GM18511 (cell line): ENCODE results near the gene MMD.
"Not testable (repeated sequence)": the region's sequence is repeated elsewhere in the genome, so short reads cannot be mapped to it uniquely, and the experiment has no call there.

Experiments used
- ATAC-seq: cut with Tn5 transposase; IDR thresholded peaks from one replicate; pipeline ENCODE4 v1.9.1; 2021; ENCODE audit warnings: mild to moderate bottlenecking, moderate library complexity; ENCODE audit not compliant: unreplicated experiment

MMD gene

DNA sequence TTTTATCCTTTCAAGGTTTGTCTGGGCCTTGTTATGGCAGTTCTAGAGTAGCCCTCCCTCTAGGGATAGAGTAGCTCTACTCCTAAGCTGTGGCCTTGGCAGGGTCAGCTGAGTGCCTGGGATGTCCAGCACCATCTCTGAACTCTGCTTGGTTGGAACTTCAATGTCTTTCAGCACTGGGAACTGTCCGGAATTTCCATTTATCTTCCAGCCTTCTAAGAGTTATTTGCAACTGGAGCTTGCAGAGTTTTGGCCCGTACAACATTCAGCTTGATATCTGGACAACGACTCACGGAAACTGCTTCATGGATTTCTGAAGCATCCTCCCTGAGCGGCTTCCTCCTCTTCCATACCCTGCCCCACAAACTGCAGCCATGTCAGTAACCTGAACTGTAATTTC, 22.9 kb downstream of the MMD start:
- ATAC-seq = no peak

DNA sequence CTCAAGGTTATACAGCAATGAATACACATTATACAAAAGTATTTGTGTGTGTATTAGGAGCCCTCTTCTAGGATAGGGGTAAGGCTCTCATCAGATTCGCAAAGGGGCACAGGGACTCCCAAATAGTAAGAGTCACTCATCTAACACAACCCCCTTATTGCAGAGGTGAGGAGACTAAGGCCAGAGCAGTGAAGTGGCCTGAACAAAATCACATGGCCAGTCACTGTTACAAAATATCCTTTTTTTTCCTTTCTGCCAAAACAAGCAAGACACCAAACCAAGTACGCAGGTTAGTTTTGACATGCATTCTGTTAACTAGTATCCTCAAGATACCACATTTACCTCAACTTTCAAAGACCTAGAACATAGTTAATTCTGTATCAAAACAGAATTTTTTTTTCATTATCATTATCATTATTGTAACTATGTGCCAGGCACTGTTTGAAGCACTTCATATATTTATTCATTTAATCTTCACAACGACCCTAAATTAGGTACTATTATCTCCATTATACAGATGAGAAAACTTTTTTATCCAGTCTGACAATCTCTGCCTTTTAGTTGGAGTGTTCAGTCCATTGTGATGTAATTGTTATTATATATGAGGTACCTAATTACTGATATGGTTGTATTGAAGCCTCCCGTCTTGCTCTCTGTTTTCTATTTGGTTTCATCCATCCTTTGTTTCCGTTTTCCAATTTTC, 25.7 kb downstream of the MMD start:
- no peak for ATAC-seq

GRCh38 chr17:55394357-55395021, 27.1 kb downstream of the MMD start:
- no peak for ATAC-seq

- no peak for ATAC-seq
These were observed 29.7 kb downstream of the MMD start for GRCh38 chr17:55391764-55392467.

DNA sequence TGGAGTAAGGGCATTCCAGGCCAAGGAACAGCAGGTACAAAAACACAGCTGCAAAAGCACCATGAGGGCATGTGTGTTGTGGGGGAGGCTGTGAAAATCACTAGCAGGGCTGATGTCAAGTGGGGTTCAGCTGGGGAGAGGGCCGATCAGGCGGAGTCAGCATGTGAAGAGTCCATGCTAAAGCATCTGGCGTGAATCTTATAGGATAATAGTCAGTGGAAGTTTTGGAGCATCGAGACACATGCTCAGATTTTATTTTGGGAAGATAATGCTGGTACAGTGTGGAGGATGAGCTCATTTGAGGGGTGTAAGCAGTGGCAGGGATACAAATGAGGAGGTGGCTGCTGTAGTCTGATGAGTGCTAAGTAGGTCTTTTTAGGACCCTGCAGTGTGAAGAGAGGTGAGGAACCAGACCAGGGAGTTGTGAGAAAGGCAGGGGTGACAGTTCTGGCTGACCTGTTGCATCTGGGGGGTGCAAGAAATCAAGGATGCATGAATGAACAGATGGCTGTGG, 30.3 kb downstream of the MMD start:
- ATAC-seq = no peak

DNA sequence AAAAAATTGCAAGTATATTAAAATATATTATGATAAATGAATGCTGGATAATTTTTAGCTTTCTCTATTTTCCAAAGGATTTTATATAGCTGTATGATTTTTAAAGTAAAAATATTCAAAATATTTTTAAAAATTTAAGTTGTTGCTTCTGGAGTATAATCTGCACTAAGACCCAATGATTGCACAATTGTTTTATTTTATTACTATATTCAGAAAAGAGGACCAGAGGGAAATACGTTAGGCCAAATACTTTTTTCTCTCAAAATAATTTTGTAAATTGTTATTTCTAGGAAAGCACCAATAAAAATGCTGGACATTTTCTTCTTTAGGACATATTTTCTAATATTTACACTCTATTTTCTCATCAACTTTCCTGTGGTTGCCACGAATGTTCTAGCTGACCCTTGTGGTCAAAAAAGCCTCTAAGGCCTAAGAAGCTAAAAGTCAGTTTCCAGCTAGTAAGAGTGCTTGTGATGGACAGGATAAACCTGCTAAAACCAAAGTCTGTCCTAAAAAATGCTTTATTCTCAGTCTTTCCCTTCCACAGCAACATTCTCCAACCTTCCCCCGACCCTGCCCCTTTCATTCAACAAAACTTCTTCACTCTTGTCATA, 31.2 kb downstream of the MMD start:
- no peak for ATAC-seq

GRCh38 chr17:55389715-55390114, 31.9 kb downstream of the MMD start:
- ATAC-seq = not testable (repeated sequence)

- no peak for ATAC-seq
These were observed 32.8 kb downstream of the MMD start for GRCh38 chr17:55388842-55389241.

GRCh38 chr17:55386796-55387332, 34.8 kb downstream of the MMD start:
- no peak for ATAC-seq

DNA sequence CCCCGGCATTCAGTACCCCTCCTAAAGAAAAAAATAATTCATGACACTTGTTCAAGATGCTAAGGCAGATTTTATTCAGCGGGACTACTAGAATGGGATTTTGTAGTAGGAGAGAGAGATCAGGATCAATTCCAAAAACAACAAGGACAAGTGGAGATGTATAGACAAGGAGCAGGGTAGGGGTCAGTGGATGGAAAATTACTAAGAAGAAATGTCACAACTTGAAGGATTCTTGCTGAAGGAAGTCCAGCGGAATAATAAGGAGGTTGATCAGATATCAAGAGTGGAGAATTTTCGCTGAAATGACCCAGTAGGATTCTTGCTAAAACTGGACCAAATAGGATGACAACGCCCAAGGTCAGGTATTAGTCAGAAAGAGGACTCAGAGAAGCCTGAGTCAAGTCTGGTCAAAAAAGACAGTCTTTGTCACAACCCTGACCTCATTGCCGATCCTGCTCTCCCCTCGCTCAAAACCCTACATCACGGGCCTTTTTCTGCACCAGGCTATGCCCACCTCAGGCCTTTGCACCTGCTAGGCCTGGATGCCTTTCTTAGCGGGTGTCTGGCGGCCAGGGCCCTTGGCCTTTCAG, 36.9 kb downstream of the MMD start:
- ATAC-seq = no peak

GRCh38 chr17:55383771-55384642, 37.6 kb downstream of the MMD start:
- ATAC-seq = no peak

DNA sequence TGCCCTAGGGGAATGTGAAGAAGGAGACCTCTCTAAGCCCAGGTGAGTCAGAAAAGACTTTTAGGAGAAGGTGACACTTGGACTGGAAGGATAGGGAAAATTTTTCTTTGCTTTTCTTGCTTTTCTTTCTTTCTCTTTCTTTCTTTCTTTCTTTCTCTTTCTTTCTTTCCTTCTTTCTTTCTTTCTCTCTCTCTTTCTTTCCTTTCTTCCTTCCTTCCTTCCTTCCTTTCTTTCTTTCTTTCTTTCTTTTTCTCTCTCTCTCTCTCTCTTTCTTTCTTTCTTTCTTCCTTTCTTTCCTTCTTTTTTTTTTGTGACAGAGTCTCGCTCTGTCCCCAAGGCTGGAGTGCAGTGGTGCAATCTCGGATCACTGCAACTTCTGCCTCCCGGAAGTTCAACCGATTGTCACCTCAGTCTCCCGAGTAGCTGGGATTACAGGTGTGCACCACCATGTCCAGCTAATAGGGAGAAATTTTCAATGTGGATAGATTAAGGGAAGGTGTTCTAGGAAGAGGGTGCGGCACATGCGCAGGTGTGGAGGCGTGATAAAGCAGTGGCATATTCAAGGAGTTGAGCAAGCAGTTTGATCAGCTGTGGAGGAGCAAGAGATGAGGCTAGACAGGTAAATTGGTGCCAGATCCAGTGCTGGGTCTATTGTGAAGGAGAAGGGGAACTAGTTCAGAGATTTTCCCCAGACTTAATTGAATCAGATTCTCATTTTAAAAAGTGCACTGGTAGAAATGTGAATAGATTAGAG, 40.4 kb downstream of the MMD start:
- no peak for ATAC-seq

- ATAC-seq = no peak
These were observed 43.9 kb downstream of the MMD start for GRCh38 chr17:55377671-55378275.

DNA sequence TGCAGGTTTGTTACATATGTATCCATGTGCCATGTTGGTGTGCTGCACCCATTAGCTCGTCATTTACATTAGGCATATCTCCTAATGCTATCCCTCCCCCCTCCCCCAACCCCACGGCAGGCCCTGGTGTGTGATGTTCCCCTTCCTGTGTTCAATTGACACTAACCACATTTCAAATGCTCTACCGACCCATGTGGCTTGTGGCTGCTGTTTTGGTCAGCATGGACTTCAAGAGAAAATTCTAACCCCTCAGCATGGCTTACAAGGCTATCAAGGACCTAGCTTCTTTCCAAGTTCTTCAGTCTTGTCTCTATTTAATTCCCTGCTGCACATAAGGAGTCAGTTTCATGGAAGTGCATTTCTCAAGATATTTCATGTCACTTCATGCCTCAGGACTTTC, 52.9 kb downstream of the MMD start:
- ATAC-seq = no peak

DNA sequence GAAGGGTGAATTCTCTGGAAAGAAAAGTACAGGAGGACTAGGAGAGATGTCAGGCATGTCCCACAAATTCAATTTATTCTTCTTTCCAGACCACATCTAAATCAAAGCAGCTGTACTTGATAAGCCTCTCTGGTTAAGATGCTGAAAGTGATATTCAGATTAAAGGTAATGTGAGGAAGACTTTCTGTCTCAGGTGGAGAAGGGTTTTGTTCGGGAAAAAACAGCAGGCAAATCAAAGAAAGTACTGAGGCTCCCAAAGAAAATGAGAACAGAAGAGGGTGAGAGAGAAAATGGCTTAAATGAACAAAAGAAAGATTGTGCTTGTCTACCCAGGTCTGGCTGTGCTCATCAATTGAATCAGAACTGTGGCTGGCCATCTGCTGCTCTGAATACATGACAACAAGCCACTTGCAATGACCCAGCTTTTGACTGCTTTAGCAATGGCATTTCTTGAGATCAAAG, 55.6 kb downstream of the MMD start:
- no peak for ATAC-seq

DNA sequence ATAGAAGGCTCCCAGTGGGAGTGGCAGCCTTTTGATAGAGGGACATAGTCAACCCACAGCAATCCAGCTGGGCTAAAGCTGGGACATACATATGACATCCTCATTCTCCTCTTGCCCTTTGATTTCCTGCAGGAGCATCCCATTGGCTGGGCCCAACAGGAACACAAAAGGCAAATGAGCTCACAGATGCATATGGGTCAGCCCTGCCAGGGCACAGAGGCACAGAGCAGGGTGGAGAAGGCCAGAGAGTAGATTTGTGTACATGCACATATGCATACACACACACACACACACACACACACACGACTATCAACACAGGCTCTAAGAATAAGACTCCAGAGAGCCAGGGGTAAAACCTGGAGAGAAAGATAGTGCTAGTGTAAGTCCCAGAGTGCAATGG, 58.6 kb downstream of the MMD start:
- ATAC-seq = no peak

DNA sequence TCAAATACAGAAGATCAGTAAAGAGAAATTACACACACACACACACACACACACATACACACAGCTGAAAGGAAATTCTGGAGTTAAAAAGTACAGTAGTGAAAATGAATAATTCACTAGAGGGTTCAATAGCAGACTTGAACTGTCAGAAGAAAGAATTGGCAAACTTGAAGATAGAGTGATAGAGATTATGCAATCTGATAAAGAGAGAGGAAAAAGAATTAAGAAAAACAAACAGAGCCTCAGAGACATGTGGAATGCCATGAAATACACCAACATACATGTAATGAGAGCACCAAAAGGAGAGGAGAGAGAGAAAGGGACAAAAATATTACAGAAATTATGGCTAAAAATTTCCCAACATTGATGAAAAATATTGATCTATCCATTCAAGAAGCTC, 60.7 kb downstream of the MMD start:
- ATAC-seq = no peak

- ATAC-seq = peak; percentile 99
These were observed 65.0 kb downstream of the MMD start for GRCh38 chr17:55356434-55357328.
